Measurements from ENCODE around the gene FAM186B.

Gene FAM186B

DNA sequence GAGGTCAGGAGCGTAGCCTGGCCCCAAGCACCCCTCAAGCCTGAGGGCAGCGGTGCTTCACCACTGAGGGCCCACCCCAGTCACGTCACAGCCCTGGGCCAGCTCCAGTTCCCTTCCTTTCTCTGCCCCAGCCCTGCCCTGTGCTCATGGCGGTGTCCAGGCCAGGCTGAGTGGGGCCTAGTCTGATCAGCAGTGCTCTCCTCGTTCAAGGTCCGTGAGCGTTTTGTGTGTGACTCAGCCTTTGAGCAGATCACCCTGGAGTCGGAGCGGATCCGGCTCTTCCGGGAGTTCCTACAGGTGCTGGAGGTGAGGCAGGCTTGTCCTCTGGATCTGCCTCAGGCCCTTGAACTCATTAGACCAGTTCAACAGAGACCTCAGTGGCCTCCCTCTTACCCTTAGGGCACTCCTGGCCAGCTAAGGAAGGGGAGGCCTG, 36.9 kb upstream of the FAM186B start:
- no peaks in the 10 kb centered on the region for H3K9me3 ChIP-seq (ENCODE audit: control insufficient read depth, insufficient read depth, low read depth, low read length)
- ChIA-PET CTCF (interaction anchor here (0.6 to 3.4 kb wide), 5 partner anchors 12 to 223 kb away, joined by 3 to 16 read pairs (median 4); no protein-coding TSS in a partner anchor), POLR2A (no interaction called here)
- no peak overlapping the region for H3K27ac ChIP-seq (ENCODE audit: extremely low read depth, low read depth, low read length)
- H3K4me1 ChIP-seq (ENCODE audit: control insufficient read depth, insufficient read depth, low read length) = no peaks in the 10 kb centered on the region
- peaks cover 4 to 56% of the 10 kb centered on the region in 2 experiments; a peak in 1 of 3 replicates for H3K36me3 ChIP-seq (ENCODE audit: control insufficient read depth in 2 of 2, insufficient read depth in 1 of 2, low read length in 2 of 2)
- no peak overlapping the region for H3K4me3 ChIP-seq (ENCODE audit: low read depth, low read length)
- no peak for TF ChIP-seq ZNF184 (tag by site-specific recombination; IDR thresholded peaks at IDR 0.05)
- TF ChIP-seq, protein P1, sequence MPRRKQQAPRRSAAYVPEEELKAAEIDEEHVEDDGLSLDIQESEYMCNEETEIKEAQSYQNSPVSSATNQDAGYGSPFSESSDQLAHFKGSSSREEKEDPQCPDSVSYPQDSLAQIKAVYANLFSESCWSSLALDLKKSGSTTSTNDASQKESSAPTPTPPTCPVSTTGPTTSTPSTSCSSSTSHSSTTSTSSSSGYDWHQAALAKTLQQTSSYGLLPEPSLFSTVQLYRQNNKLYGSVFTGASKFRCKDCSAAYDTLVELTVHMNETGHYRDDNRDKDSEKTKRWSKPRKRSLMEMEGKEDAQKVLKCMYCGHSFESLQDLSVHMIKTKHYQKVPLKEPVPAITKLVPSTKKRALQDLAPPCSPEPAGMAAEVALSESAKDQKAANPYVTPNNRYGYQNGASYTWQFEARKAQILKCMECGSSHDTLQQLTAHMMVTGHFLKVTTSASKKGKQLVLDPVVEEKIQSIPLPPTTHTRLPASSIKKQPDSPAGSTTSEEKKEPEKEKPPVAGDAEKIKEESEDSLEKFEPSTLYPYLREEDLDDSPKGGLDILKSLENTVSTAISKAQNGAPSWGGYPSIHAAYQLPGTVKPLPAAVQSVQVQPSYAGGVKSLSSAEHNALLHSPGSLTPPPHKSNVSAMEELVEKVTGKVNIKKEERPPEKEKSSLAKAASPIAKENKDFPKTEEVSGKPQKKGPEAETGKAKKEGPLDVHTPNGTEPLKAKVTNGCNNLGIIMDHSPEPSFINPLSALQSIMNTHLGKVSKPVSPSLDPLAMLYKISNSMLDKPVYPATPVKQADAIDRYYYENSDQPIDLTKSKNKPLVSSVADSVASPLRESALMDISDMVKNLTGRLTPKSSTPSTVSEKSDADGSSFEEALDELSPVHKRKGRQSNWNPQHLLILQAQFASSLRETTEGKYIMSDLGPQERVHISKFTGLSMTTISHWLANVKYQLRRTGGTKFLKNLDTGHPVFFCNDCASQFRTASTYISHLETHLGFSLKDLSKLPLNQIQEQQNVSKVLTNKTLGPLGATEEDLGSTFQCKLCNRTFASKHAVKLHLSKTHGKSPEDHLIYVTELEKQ (tag by site-specific recombination; IDR thresholded peaks at IDR 0.05; ENCODE audit: borderline replicate concordance) = no peak
- TF ChIP-seq ZSCAN4 (tag by site-specific recombination; IDR thresholded peaks at IDR 0.05) = no peak
- TF ChIP-seq ZNF624 (tag by site-specific recombination; IDR thresholded peaks at IDR 0.05) = no peak
- TF ChIP-seq TRIM28 (IDR thresholded peaks at IDR 0.05; ENCODE audit: borderline replicate concordance, low read length) = no peak
- TF ChIP-seq GFI1B (tag by site-specific recombination; IDR thresholded peaks at IDR 0.05) = no peak
- no peak for TF ChIP-seq KLF16 (tag by site-specific recombination; IDR thresholded peaks at IDR 0.05)
- no peak for TF ChIP-seq ZNF785 (tag by site-specific recombination; IDR thresholded peaks at IDR 0.05)
- no peak for TF ChIP-seq EGR2 (tag by site-specific recombination; IDR thresholded peaks at IDR 0.05; ENCODE audit: low read depth)
- TF ChIP-seq ZBTB17 (tag by site-specific recombination; IDR thresholded peaks at IDR 0.05) = no peak
- no peak for TF ChIP-seq ZNF548 (tag by site-specific recombination; IDR thresholded peaks at IDR 0.05)
- TF ChIP-seq ZBTB7A (tag by site-specific recombination; IDR thresholded peaks at IDR 0.05; ENCODE audit: low read depth) = no peak
- TF ChIP-seq ZEB2 (tag by site-specific recombination; IDR thresholded peaks at IDR 0.05) = no peak
- TF ChIP-seq ZNF843 (tag by site-specific recombination; IDR thresholded peaks at IDR 0.05) = no peak
- TF ChIP-seq, protein P2, sequence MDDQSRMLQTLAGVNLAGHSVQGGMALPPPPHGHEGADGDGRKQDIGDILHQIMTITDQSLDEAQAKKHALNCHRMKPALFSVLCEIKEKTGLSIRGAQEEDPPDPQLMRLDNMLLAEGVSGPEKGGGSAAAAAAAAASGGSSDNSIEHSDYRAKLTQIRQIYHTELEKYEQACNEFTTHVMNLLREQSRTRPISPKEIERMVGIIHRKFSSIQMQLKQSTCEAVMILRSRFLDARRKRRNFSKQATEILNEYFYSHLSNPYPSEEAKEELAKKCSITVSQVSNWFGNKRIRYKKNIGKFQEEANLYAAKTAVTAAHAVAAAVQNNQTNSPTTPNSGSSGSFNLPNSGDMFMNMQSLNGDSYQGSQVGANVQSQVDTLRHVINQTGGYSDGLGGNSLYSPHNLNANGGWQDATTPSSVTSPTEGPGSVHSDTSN (CRISPR knock-in tag; IDR thresholded peaks at IDR 0.05) = no peak
- TF ChIP-seq, protein P3, sequence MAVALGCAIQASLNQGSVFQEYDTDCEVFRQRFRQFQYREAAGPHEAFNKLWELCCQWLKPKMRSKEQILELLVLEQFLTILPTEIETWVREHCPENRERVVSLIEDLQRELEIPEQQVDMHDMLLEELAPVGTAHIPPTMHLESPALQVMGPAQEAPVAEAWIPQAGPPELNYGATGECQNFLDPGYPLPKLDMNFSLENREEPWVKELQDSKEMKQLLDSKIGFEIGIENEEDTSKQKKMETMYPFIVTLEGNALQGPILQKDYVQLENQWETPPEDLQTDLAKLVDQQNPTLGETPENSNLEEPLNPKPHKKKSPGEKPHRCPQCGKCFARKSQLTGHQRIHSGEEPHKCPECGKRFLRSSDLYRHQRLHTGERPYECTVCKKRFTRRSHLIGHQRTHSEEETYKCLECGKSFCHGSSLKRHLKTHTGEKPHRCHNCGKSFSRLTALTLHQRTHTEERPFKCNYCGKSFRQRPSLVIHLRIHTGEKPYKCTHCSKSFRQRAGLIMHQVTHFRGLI (tag by site-specific recombination; IDR thresholded peaks at IDR 0.05) = no peak
- no peak for TF ChIP-seq ZNF404 (tag by site-specific recombination; IDR thresholded peaks at IDR 0.05)
- TF ChIP-seq ZNF26 (tag by site-specific recombination; IDR thresholded peaks at IDR 0.05) = no peak
- no peak for TF ChIP-seq ZIC2 (tag by site-specific recombination; IDR thresholded peaks at IDR 0.05)
- TF ChIP-seq ZXDB (tag by site-specific recombination; IDR thresholded peaks at IDR 0.05) = no peak

Measured in HEK293 (cell line).